SKM-1 treated with dmso at 0.1 percent for 144 hours (cell line): ENCODE measurements around the gene KLRF1.

ENCODE experiments used
- DNase-seq: peaks from one replicate; lab custom pipeline; 2025; ENCODE audit not compliant: unreplicated experiment; lab: John Stamatoyannopoulos, UW

The KLRF1 gene

GRCh38 chr12:9827209-9827888 lies at the start of gene KLRF1:
Gene KLRF1 (plus strand): TSS chr12:9827481. CDS start chr12:9827545, 64 bp downstream.
- DNase-seq: no peak

- DNase-seq: no peak
Measured at GRCh38 chr12:9779209-9779608, 48.1 kb upstream of the KLRF1 start.

GRCh38 chr12:9781360-9781759 lies 45.9 kb upstream of the KLRF1 start:
- DNase-seq: no peak

- DNase-seq: no peak
Measured at GRCh38 chr12:9782547-9783382, 44.5 kb upstream of the KLRF1 start.

GRCh38 chr12:9784326-9784725 lies 43.0 kb upstream of the KLRF1 start:
- DNase-seq: no peak

GRCh38 chr12:9784816-9785215 lies 42.5 kb upstream of the KLRF1 start:
- no peak for DNase-seq

- no peak for DNase-seq
Measured at GRCh38 chr12:9786726-9787717, 40.3 kb upstream of the KLRF1 start.

- DNase-seq: no peak
Measured at GRCh38 chr12:9792185-9792900, 34.9 kb upstream of the KLRF1 start.

- DNase-seq: no peak
Measured at GRCh38 chr12:9792961-9793617, 34.2 kb upstream of the KLRF1 start.

GRCh38 chr12:9793779-9794395 lies 33.4 kb upstream of the KLRF1 start:
- peak; percentile 83 for DNase-seq

- DNase-seq: no peak
Measured at GRCh38 chr12:9794484-9795093, 32.7 kb upstream of the KLRF1 start.

GRCh38 chr12:9795945-9796344 lies 31.3 kb upstream of the KLRF1 start:
- no peak for DNase-seq

GRCh38 chr12:9796346-9796745 lies 30.9 kb upstream of the KLRF1 start:
- no peak for DNase-seq

GRCh38 chr12:9796971-9797370 lies 30.3 kb upstream of the KLRF1 start:
- DNase-seq: no peak

- peak; percentile 56 for DNase-seq
Measured at GRCh38 chr12:9797722-9798619, 29.3 kb upstream of the KLRF1 start.

- no peak for DNase-seq
Measured at GRCh38 chr12:9799961-9800360, 27.3 kb upstream of the KLRF1 start.

GRCh38 chr12:9805883-9806282 lies 21.4 kb upstream of the KLRF1 start:
- no peak for DNase-seq

GRCh38 chr12:9806714-9807113 lies 20.6 kb upstream of the KLRF1 start:
- DNase-seq: no peak
